Fibroblast of skin of right biceps (primary cell): ENCODE results near the gene FNIP1.
"Not testable (repeated sequence)": the region's sequence is repeated elsewhere in the genome, so short reads cannot be mapped to it uniquely, and the experiment has no call there.

ENCODE experiments used
- DNase-seq: peaks from one replicate; pipeline ENCODE4 v3.0.0-alpha.2; 2013

Gene FNIP1

GRCh38 chr5:131682826-131683225 is 114.0 kb downstream of the FNIP1 start:
- no peak for DNase-seq

DNA sequence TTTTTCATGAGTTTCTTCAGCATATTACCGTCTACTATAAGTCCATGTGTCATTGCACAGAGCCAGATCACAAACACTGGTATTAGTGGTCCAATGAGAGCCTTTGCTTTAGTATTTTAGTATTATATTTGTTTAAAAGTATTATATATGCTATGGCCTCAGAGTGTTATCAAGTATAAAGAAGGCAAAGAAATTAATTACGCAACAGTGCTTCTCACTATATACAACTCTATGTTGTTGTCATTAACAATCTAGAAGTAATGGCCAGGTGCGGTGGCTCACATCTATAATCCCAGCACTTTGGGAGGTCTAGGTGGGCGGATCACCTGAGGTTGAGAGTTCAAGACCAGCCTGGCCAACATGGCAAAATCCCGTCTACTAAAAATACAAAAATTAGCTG is 114.6 kb downstream of the FNIP1 start:
- no peak for DNase-seq

- DNase-seq = peak; percentile 73
Observed at GRCh38 chr5:131679911-131680310, 116.9 kb downstream of the FNIP1 start.

DNA sequence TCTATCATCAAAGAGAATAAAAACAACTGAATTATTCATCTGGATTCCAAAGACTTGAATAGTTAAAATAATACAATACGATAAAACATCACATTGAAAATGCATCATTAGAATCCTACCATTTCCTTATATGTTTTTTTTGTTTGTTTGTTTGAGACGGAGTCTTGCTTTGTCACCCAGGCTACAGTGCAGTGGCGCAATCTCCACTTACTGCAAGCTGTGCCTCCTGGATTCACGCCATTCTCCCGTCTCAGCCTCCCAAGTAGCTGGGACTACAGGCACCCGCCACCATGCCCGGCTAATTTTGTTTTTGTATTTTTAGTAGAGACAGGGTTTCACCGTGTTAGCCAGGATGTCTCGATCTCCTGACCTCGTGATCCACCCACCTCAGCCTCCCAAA is 118.5 kb downstream of the FNIP1 start:
- not testable (repeated sequence) for DNase-seq

- no peak for DNase-seq
Observed at GRCh38 chr5:131677115-131677514, 119.7 kb downstream of the FNIP1 start.

DNA sequence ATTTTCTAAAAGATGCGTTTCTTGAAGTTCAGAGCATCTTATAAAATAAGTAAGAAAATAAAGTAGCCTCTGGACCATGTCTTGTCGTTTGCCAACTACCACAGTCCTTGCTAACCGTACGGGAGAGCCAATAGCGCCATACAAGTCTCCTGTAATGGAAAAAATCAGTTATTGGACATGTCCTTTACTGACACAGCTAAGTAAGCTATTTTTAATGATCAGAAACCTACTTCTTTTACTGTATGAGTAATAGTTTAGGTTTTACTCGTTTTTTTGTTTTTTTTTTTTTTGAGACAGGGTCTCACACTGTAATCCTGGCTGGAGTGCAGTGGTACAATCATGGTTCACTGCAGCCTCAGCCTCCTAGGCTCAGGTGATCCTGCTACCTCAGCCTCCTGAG is 124.0 kb downstream of the FNIP1 start:
- no peak for DNase-seq

- DNase-seq = peak; percentile 82
Observed at GRCh38 chr5:131671994-131672655, 124.7 kb downstream of the FNIP1 start.

GRCh38 chr5:131671409-131671808 is 125.4 kb downstream of the FNIP1 start:
- no peak for DNase-seq

DNA sequence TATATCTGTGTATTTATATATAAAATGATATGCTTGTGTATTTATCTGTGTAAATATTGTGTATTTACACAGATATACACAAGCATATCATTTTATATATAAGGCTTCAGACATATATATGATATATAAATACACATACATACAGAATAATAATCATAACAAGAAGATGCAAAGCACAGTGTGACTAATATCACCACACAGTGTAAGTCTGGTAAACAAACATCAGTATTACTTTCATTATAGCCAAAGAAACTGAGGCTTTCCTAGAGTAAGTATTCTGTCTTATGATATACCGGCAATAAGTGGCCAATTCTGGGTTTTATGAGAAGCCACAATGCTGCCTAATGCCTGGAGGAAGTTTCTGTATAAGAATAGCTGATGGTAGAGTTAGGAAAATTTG is 131.9 kb downstream of the FNIP1 start:
- DNase-seq = no peak

GRCh38 chr5:131661933-131662332 is 134.9 kb downstream of the FNIP1 start:
- DNase-seq = peak; percentile 39

DNA sequence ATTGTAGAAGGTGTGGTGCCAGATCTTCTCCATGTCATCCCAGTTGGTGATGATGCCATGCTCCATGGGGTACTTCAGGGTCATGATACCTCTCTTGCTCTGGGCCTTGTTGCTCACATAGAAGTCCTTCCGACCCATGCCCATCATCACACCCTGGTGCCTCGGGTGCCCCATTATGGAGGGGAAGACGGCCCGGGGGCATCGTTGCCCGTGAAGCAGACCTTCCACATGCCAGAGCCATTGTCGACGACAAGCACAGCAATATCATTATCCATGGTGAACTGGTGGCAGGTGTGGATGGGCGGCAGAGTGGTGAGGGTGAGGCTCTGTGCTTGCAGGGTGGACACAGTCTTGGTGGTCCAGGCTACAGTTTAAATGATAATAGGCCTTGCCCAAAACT is 137.0 kb downstream of the FNIP1 start:
- DNase-seq = no peak

GRCh38 chr5:131659290-131659689 is 137.5 kb downstream of the FNIP1 start:
- no peak for DNase-seq

GRCh38 chr5:131654776-131655175 is 142.0 kb downstream of the FNIP1 start:
- no peak for DNase-seq

DNA sequence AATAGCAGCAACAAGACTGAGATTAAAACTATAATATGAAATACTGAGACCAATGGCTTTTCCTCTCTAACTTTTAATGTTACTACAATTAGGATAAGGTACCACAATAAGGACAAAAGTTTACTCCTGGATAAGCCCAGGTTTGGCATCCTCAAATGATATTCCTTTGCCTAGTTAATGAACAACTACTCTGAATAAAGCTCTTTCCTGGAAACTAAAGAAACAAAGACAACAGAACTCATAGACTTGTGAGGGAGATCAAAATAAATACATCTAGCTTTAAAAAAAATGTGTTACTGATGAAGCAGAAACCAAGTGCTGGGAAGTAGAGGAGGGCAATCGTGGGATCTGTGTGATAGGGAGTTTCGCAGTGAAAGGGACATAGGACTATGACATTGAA is 142.5 kb downstream of the FNIP1 start:
- no peak for DNase-seq

GRCh38 chr5:131649161-131649560 is 147.7 kb downstream of the FNIP1 start:
- peak; percentile 43 for DNase-seq

DNA sequence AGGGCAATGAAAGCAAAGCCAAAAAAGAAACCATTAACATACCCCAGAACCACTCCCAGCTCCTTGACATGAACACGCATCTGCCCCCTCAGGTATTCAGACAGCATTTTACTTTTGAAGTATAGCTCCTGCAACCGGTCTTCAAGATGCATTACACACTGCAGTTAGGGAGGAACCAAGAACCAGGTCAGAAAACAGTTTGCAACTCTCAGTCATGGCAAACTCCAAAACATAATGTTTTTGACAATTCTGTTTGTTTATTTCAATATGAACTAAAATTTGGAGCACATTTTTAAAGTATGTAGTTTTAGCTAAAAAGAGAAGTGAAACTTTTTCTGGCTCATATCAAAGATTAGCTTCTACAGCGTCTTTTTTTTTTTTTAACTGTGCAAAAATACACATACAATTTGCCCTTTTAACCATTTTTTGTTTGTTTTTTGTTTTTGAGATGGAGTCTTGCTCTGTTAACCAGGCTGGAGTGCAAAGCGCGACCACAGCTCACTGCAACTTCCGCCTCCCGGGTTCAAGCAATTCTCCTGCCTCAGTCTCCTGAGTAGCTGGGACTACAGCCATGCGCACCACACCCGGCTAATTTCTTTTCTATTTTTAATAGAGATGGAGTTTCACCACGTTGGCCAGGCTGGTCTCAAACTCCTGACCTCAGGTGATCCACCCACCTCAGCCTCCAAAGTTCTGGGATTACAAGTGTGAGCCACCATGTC is 149.6 kb downstream of the FNIP1 start:
- no peak for DNase-seq

GRCh38 chr5:131644822-131645221 is 152.0 kb downstream of the FNIP1 start:
- DNase-seq = peak; percentile 41

DNA sequence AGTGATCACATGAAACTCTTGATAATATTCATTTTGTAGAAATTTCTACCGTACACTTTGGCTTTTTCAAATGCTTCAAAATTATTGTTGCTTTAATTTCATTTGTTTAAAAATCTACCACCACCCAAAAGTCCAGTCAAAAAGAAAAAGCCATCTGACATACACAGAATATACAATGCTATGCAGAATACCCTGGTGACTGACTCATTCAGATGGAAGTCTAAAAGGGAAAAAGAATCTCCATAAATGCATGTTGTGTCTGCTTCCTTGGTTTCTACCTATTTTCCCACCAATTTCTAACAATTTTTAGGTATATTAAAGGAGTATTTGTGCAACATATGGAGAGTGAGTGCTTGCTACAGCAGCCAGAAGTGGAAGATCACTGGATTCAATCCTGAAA is 152.4 kb downstream of the FNIP1 start:
- peak; percentile 21 for DNase-seq

DNA sequence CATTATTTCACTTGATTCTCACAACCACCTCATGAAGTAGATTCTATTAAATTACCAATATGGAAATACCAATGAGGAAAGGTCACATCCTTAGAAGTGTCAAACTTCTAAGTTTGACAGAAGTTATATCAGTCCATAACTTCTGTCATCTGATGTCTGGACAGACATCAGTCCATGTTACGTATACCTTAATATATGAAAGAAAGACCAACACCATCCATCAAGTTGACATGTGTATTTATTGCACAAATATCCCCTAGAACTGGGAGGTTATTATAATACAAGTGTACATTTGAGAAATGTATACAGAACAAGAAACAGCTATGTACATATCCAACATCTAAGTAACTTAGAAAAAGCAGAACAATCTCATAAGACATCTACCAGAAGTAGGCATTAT is 155.3 kb downstream of the FNIP1 start:
- no peak for DNase-seq

DNA sequence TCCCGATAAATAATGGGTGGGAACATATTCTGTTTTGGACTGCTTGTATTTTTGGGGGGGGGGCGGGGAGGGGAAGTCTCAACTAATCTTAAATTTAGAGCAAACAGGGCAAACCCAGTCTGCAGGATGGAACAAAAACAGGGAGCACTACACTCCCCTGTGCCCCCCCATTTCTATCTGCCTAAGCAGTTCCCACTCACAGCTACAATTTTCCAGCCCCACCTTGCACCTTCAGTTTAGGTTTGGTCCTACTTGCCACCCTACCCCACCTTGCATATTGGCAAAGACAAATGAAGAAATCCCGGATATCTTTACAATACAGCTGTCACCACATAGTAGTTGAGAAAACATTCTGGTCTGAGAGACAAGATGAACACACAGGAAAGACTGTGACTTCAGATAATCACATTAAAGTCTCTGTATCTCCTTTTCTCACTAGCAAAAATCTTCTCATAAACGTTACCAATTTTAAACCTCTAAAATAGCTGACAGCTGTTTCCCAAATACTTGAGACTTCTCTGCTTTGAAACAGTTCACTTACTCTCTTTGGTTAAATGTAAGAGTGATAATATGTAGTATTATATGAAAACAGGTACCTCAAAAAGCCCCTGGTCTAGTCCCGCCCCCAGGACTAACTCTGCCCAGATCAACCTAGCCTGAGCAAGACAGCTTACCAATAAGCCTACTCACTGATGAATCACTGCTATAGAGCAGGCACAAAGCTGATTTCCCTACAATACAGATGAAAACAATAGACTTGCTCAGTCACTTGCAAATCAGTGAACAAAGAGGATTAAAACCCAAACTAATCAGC is 156.6 kb downstream of the FNIP1 start:
- no peak for DNase-seq

- no peak for DNase-seq
Observed at GRCh38 chr5:131639148-131639547, 157.7 kb downstream of the FNIP1 start.

DNA sequence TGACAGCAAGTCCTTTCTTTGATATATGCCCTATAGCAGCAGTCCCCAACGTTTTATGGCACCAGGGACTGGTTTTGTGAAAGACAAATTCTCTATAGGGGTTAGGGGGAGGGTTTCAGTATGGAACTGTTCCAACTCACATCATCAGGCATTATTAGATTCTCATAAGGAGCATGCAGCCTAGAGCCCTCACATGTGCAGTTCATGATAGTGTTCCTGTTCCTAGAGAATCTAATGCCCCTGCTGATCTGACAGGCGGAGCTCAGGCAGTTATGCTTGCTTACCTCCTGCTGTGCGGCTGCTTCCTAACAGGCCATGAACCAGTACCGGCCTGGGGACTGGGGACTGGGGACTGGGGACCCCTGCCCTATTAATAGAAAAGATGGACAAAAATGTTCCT is 159.1 kb downstream of the FNIP1 start:
- no peak for DNase-seq

GRCh38 chr5:131635684-131636572 is 160.9 kb downstream of the FNIP1 start:
- DNase-seq = no peak
